ENCODE measurements around the gene ASB1. TPM values are rescaled to one million over a fixed set of nuclear protein-coding genes. Genes with fewer than 3 reads are reported as not detected.

ASB1 gene
- total and polyA plus RNA-seq, 5 donors = 46.0 to 74.8 (median 65.5) TPM

- DNase-seq (no peak), ATAC-seq (peak; percentile 6 to 34)
- no peaks in the 10 kb centered on the region for H3K27me3 ChIP-seq (ENCODE audit: control insufficient read depth, insufficient read depth)
- H3K4me1 ChIP-seq (ENCODE audit: control insufficient read depth, insufficient read depth, low read length) = peaks cover 7% of the 10 kb centered on the region
- peak overlapping the region; percentile 75 for H3K4me3 ChIP-seq (ENCODE audit: low read length)
- peak overlapping the region; percentile 92 for H3K27ac ChIP-seq (ENCODE audit: low read length)
- WGBS = 4% methylated on average over 24 of the region's 24 CpGs
- H3K9me3 ChIP-seq (ENCODE audit: control insufficient read depth, low read length) = no peaks in the 10 kb centered on the region
- intact Hi-C loops (cut with DNase I) = no loop called here
These were observed 654 bp upstream of the ASB1 start for GRCh38 chr2:238425979-238426567.

DNA sequence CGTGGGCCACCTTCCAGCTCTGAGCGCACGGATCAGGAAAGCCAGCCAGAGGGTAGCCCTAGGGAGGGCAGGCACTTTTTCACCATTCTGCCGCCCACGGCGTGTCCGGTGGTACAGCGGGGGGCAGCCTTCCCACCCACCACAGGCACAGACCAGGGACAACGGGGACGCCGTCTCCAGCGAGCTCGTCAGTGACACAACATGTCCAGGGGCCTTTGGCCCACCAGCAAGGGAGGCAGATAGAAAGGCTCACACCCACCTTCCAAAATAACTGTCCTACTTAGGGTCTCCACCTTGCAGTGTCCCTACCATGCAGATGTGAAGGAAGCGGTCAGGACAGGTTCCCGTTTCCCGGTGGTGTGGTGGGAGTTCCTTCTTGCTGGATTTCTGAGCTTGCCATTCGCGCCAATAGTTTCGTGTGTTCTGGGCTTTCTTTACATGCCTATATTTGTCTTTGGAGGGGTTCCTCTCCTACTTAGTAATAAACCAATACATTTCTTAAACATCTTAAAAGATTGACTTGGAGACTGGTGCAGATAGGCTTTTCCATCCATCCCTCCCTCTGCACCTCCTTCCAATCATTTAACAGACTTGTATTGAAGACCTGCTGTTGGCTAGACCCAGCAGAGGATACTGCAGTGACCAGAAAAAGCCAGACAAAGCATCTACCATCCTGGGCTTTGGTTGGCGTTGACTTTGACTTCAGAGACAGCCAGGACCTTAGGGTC is 872 bp downstream of the ASB1 start:
- no peaks in the 10 kb centered on the region for H3K27me3 ChIP-seq (ENCODE audit: control insufficient read depth, insufficient read depth)
- peak overlapping the region; percentile 92 for H3K27ac ChIP-seq (ENCODE audit: low read length)
- peak overlapping the region; percentile 75 for H3K4me3 ChIP-seq (ENCODE audit: low read length)
- no peaks in the 10 kb centered on the region for H3K9me3 ChIP-seq (ENCODE audit: control insufficient read depth, low read length)
- ATAC-seq = peak; percentile 21 to 35
- WGBS = 8% methylated on average over 20 of the region's 20 CpGs
- intact Hi-C loops (cut with DNase I) = no loop called here
- peak in 2 of 3 donors; percentile 56 to 76 for DNase-seq
- peaks cover 7% of the 10 kb centered on the region for H3K4me1 ChIP-seq (ENCODE audit: control insufficient read depth, insufficient read depth, low read length)

- no peak for DNase-seq
- ATAC-seq = no peak
- Histone ChIP-seq H3K4me3 (ENCODE audit: low read length) (no peak overlapping the region), H3K27ac (ENCODE audit: low read length) (no peak overlapping the region), H3K4me1 (ENCODE audit: control insufficient read depth, insufficient read depth, low read length) (peaks cover 7% of the 10 kb centered on the region), H3K9me3 (ENCODE audit: control insufficient read depth, low read length) (no peaks in the 10 kb centered on the region), H3K27me3 (ENCODE audit: control insufficient read depth, insufficient read depth) (no peaks in the 10 kb centered on the region)
- intact Hi-C loops (cut with DNase I) = no loop called here
- 96% methylated on average over 8 of the region's 8 CpGs for WGBS
These were observed 2.1 kb downstream of the ASB1 start for GRCh38 chr2:238428866-238429265.

DNA sequence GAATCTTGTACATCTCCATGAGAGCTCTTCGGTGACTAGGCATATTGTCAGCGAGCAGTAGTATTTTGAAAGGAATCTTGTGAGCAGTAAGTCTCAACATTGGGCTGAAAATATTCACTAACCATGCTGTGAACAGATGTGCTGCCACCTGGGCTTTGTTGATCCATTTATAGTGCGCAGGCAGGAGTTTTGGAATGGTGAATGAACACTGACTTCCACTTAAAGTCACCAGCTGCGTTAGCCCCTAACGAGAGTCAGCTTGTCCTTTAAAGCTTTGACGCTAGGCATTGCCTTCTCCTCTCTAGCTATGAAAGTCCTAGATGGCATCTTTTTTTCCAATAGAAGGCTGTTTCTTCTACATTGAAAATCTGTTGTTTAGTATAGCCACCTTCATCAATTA is 4.1 kb downstream of the ASB1 start:
- H3K27me3 ChIP-seq (ENCODE audit: control insufficient read depth, insufficient read depth) = no peaks in the 10 kb centered on the region
- no peak for DNase-seq
- 97% methylated on average over 6 of the region's 6 CpGs for WGBS
- no peaks in the 10 kb centered on the region for H3K9me3 ChIP-seq (ENCODE audit: control insufficient read depth, low read length)
- no peak for ATAC-seq
- no peak overlapping the region for H3K4me3 ChIP-seq (ENCODE audit: low read length)
- intact Hi-C loops (cut with DNase I) = no loop called here
- peaks cover 6% of the 10 kb centered on the region for H3K4me1 ChIP-seq (ENCODE audit: control insufficient read depth, insufficient read depth, low read length)
- H3K27ac ChIP-seq (ENCODE audit: low read length) = no peak overlapping the region

DNA sequence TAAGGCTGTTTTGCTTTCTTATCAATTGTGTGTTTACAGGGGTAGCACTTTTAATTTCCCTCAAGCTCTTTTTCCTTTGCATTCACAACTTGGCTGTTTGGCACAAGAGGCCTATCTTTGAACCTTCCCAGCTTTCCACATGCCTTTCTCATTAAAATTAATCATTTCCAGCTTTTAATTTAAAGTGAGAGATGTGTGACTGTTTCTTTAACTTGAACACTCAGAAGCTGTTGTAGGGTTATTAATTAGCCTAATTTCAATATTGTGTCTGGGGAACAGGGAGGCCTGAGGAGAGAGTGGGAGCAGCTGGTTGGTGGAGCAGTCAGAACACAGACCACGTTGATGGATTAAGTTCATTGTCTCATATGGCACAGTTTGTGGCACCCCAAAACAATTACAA is 4.7 kb downstream of the ASB1 start:
- no peaks in the 10 kb centered on the region for H3K9me3 ChIP-seq (ENCODE audit: control insufficient read depth, low read length)
- H3K4me1 ChIP-seq (ENCODE audit: control insufficient read depth, insufficient read depth, low read length) = peaks cover 2% of the 10 kb centered on the region
- intact Hi-C loops (cut with DNase I) = no loop called here
- 62% methylated on average over 1 of the region's 1 CpG for WGBS
- no peak overlapping the region for H3K4me3 ChIP-seq (ENCODE audit: low read length)
- H3K27me3 ChIP-seq (ENCODE audit: control insufficient read depth, insufficient read depth) = no peaks in the 10 kb centered on the region
- ATAC-seq (no peak), DNase-seq (no peak)
- H3K27ac ChIP-seq (ENCODE audit: low read length) = no peak overlapping the region

DNA sequence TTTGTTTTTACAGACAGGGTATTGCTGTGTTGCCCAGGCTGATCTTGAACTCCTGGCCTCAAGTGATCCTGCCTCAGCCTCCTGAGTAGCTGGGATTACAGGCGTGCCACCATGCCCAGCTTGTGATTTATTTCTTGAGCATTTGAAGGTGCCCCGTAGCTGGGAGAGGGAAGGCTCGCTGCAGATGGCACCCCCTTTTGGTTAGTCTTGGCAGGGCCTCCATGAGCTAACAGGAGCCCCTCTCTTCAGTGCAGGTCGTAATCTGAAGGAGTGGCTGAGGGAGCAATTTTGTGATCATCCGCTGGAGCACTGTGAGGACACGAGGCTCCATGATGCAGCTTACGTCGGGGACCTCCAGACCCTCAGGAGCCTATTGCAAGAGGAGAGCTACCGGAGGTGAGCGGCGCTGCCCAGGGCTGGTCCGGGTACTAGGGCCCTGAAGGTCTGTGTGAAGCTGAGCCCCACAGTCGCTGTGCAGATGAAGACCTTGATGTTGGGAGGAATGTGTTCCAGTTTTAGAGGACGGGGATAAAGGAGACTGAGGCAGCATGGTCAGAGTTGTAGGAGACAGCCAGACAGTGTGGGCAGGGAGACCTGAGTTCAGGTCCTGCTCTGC is 6.7 kb downstream of the ASB1 start:
- ATAC-seq (no peak), DNase-seq (no peak)
- WGBS = 92% methylated on average over 14 of the region's 14 CpGs
- Histone ChIP-seq H3K4me3 (ENCODE audit: low read length) (no peak overlapping the region), H3K27me3 (ENCODE audit: control insufficient read depth, insufficient read depth) (no peaks in the 10 kb centered on the region), H3K9me3 (ENCODE audit: control insufficient read depth, low read length) (no peaks in the 10 kb centered on the region), H3K27ac (ENCODE audit: low read length) (no peak overlapping the region), H3K4me1 (ENCODE audit: control insufficient read depth, insufficient read depth, low read length) (no peaks in the 10 kb centered on the region)
- intact Hi-C loops (cut with DNase I) = no loop called here

- Histone ChIP-seq H3K4me1 (ENCODE audit: control insufficient read depth, insufficient read depth, low read length) (no peaks in the 10 kb centered on the region), H3K4me3 (ENCODE audit: low read length) (no peak overlapping the region), H3K27ac (ENCODE audit: low read length) (no peak overlapping the region), H3K9me3 (ENCODE audit: control insufficient read depth, low read length) (no peaks in the 10 kb centered on the region), H3K27me3 (ENCODE audit: control insufficient read depth, insufficient read depth) (no peaks in the 10 kb centered on the region)
- intact Hi-C loops (cut with DNase I) = no loop called here
- WGBS = 91% methylated on average over 13 of the region's 13 CpGs
- ATAC-seq (no peak), DNase-seq (no peak)
These were observed 7.5 kb downstream of the ASB1 start for GRCh38 chr2:238433941-238434845.

DNA sequence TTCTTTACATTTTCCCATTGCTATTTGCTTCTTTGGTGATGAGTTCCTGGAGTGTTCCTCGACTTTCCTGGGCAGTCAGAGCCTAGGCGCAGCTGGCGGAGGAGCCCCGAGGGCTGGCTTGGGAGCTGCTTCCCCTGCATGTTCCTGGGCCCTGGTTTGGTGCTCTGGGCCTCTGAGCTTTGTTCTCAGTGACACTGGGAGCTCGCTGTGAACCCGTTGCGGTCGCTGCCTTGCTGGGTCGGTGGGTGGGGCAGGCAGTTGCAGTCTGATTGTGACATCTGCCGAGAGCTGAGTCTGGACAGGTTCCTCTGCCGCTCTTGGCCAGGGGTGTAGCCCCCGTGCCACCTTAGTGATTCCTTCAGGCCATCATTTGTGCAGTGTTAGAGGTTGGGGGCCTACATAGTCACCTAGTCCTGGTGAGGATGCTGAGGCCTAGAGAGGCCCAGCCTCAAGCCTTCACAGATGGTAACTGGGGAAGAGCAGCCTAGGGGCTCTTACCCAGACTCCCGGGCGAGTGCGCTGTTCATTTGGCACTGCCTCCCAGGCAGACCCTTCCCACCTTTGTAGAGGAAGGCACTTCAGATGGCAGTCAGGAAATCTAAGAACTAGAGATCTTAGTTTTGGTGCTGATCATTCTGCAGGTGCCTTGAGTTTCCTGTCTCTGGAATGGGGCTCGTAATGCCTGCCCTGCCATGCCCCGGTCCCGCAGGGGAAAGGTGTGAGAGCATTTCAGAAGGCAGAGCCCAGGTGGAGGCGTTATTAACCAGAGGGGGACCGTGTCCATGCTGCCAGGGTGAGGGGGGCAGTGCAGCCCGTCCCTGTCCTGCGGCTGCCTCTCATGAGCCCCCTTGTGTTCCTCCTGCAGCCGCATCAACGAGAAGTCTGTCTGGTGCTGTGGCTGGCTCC is 8.4 kb downstream of the ASB1 start:
- Histone ChIP-seq H3K9me3 (ENCODE audit: control insufficient read depth, low read length) (no peaks in the 10 kb centered on the region), H3K27me3 (ENCODE audit: control insufficient read depth, insufficient read depth) (no peaks in the 10 kb centered on the region), H3K27ac (ENCODE audit: low read length) (no peak overlapping the region), H3K4me3 (ENCODE audit: low read length) (no peak overlapping the region), H3K4me1 (ENCODE audit: control insufficient read depth, insufficient read depth, low read length) (peaks cover 2% of the 10 kb centered on the region)
- DNase-seq = no peak
- 89% methylated on average over 24 of the region's 24 CpGs for WGBS
- intact Hi-C loops (cut with DNase I) = no loop called here
- no peak for ATAC-seq

DNA sequence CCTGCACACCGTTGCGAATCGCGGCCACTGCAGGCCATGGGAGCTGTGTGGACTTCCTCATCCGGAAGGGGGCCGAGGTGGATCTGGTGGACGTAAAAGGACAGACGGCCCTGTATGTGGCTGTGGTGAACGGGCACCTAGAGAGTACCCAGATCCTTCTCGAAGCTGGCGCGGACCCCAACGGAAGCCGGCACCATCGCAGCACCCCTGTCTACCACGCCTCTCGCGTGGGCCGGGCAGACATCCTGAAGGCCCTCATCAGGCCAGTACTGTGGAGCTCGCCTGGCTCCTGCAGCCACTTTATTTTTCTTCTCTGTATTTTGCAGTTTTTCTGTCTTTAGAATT is 9.0 kb downstream of the ASB1 start:
- ATAC-seq (no peak), DNase-seq (no peak)
- H3K27me3 ChIP-seq (ENCODE audit: control insufficient read depth, insufficient read depth) = no peaks in the 10 kb centered on the region
- peaks cover 5% of the 10 kb centered on the region for H3K4me1 ChIP-seq (ENCODE audit: control insufficient read depth, insufficient read depth, low read length)
- H3K9me3 ChIP-seq (ENCODE audit: control insufficient read depth, low read length) = no peaks in the 10 kb centered on the region
- WGBS = 94% methylated on average over 20 of the region's 20 CpGs
- no peak overlapping the region for H3K27ac ChIP-seq (ENCODE audit: low read length)
- H3K4me3 ChIP-seq (ENCODE audit: low read length) = no peak overlapping the region
- intact Hi-C loops (cut with DNase I) = no loop called here

All from right cardiac atrium (tissue), 5 donors.